GM19324 (cell line): ENCODE results near the gene SPIRE1.

ENCODE experiments used
- ATAC-seq: cut with Tn5 transposase; IDR thresholded peaks from one replicate; pipeline ENCODE4 v1.9.1; 2021; ENCODE audit warnings: mild to moderate bottlenecking, moderate library complexity; ENCODE audit not compliant: unreplicated experiment, low FRiP score

The SPIRE1 gene

DNA sequence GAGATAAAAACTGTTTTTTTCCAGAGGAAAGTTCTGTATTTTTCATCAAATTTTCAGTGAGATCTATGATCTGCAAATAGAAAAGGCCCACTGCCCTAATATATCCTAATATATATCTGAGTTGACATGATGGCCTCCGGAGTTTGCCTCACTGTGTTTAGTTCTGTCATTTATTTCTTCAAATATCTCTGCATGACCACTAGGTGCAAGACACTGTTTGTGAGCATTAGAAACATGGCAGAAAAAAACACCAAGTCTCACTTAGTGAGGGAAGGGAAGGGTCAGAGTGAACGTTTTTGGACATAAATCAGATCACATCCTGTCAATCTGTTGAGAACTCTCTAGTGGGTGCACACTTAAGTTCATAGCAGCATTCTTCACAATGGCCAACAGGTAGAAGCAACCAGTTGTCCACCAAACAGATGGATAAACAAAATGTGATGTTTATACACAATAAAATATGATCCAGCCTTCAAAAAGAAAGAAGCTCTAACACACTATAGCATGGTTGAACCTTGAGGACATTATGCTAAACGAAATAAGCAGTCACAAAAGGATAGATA is 53.4 kb downstream of the SPIRE1 start:
- no peak for ATAC-seq

- ATAC-seq, result no peak
These were observed 57.9 kb downstream of the SPIRE1 start for GRCh38 chr18:12599966-12600365.

GRCh38 chr18:12599543-12599942 is 58.4 kb downstream of the SPIRE1 start:
- no peak for ATAC-seq

DNA sequence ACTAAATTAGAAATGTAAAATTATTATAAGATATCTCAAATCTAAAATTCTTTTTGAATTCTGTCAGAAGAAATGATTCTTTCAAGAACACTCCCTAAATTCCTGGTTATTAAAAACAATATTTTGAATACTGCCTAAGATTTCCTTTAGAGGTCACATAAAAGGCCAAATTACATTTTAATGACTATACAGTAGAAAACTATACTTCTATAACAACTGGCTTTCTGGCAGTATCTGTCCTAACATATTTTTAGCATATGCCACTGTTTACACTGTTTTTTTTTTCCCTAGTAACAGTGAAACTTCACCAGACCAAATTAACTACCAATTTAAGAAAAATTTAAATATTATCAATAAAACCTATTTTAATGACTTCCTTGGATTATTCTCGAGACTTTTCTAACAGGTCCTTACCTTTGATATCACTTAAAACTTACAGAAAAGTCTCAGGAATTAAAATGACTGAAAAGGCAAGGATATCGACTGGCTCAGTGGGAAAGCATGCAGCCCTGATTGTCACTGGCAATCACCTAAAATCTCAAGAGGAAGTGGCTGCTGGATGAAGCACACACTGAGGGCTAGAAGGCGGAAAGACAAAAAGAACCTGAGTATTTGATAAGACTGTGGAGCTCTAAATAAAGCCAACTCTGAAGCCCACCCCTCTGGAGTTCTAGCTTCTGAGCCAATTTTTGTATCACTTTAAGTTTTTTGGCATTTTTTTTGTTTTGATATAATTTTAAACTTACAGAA is 59.6 kb downstream of the SPIRE1 start:
- no peak for ATAC-seq

- no peak for ATAC-seq
These were observed 60.1 kb downstream of the SPIRE1 start for GRCh38 chr18:12597760-12598159.

DNA sequence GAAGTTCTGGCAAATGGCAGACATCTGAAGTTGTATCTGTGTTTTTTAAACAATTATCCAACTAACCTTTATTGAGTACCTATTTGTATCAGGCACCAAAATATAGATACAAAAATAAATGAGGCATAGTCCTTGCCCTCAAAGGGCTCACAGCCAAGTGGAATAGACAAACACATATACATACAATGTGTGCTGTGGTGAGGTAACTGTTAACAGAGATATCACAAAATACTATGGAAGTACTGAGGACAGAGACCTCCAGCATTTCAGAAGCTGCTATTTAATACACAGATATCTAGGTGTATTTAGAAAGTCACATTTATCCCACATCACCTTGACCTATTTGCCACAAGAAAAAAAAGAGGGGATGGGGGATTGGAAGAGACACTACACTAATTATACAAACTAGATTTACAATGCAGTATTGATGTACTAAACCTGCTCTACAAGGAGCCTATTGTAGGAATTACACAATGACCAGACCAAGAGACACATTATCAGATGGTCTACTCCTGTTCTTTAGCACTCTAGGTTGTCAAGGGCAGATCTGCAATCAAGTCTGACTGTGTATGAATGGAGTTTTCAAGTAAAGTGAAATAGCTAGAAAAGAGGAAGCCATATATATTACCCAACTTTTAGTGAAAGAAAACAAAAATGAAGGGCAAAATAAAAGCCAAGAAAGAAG is 62.2 kb downstream of the SPIRE1 start:
- ATAC-seq, result no peak

DNA sequence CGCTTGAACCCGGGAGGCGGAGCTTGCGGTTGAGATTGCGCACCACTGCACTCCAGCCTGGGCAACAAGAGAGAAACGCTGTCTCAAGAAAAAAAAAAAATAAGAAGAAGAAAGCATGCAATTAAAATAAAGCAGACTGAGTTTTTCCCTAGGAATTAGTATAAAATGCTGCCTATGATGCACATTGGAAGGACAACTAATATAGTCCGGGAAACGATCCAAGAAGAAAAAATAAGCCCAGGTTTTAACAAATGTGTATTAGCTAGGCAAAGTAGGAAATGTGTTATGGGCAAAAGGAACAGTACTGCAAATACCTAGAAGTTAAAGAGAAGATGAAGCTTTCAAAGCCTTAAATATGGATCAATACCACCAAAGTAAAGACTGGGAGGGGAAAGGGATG is 64.0 kb downstream of the SPIRE1 start:
- no peak for ATAC-seq

- no peak for ATAC-seq
These were observed 65.2 kb downstream of the SPIRE1 start for GRCh38 chr18:12592597-12593127.

DNA sequence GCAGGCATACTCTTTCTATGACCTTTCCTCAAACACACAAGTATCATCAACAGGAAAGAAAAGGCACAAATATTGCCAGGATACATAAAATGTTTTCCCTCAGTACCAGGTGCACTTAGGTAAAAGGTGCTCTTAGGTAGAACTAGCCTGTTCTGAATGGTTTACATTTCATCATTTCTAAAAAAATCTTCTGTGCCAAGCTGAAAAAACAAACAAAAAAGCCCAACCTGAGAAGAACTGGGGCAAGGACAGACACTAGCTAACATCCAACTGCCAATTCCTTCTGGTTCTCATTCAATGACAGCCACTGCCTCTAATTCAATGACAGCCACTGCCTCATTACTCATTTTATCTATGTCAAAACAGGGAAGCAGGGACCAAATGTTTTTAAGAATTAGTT is 68.5 kb downstream of the SPIRE1 start:
- ATAC-seq, result no peak

DNA sequence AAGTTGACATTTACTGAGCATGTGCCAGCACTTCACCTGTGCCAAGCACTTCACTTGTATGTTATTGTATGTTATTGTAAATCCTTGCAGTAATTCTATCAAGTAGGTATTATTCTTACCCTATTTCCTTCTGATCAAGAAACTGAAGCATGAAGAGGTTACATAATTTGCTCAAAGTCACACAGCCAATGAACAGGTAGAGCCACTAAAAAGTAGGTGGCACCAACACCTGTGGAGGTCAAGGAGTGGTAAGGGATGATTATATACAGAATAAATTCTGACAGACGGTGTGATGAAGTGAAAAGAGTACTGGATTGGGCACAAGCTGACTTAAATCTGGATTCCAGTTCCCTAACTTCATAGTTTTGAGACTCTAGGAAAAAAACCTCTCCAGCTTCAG is 71.0 kb downstream of the SPIRE1 start:
- no peak for ATAC-seq

DNA sequence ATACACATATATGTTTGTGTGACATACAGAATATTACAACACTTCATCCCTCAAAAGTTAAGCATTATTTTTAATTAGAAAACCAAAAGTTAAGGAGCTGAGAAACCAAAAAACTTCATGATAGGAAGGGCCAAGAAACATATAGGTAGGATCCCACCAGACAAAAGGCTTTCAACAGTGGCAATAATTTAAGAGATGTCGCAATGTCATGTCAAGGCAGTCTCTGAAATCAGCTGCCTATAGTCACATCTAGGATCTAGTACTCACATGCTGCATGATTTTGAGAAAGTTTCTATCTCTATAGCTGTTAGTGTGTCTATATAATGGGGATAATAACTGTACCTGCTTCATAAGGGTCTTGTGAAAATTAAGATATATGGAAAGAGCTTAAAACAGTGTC is 72.7 kb downstream of the SPIRE1 start:
- ATAC-seq, result no peak

DNA sequence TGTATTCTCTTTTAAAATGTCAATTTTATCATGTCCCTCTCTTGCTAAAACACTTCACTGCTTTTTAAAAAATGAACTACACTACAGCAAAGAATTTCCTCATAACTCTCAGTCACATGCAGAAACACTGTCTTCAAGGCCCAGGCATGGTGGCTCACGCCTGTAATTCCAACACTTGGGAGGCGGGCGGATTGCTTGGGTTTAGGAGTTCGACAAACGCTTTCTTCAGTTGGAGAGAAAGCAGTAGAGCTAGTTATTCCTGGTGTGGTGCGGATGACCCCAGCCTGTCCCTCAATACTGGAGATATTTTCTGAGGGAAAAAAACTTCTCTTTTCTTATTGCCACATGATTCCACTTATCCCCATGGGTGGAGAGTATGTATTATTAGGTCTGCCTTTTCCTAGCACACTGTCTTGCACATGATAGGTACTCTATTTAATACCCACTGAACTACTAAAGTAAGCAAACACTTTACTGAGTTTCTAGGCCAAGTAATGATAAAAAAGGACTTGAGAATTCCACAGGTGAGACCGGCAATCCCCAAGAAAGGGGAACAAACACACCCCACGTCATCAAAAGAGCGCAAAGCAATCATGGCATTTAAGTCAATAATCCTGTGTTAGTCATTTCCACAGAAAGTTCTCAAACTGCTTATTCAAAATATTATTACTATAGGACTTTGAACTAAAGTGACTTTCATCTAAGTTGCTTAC is 77.1 kb downstream of the SPIRE1 start:
- ATAC-seq, result no peak

- peak; percentile 71 for ATAC-seq
These were observed 78.1 kb downstream of the SPIRE1 start for GRCh38 chr18:12579775-12580174.

GRCh38 chr18:12577848-12578247 is 80.1 kb downstream of the SPIRE1 start:
- no peak for ATAC-seq

- no peak for ATAC-seq
These were observed 83.3 kb downstream of the SPIRE1 start for GRCh38 chr18:12574494-12575185.

DNA sequence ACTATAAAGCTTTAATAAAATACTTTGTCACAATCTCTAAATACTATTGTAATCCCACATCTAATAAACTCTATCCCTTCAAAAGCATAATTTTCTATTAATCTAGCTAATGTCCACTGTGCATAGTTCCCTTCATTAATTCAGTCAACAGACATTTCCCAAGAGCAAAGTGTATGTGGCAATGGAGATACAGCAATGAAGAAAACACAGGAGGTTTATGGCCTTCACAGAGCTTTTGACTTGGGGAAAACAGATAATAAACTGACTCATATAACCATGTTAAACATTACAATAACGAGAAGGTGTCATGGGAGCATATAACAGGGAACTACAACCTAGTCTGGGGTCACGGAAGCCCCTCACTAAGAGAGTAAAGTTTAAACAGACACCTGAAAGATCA is 86.3 kb downstream of the SPIRE1 start:
- ATAC-seq, result no peak

GRCh38 chr18:12569791-12570190 is 88.1 kb downstream of the SPIRE1 start:
- ATAC-seq, result no peak

GRCh38 chr18:12567849-12568248 is 90.1 kb downstream of the SPIRE1 start:
- no peak for ATAC-seq

DNA sequence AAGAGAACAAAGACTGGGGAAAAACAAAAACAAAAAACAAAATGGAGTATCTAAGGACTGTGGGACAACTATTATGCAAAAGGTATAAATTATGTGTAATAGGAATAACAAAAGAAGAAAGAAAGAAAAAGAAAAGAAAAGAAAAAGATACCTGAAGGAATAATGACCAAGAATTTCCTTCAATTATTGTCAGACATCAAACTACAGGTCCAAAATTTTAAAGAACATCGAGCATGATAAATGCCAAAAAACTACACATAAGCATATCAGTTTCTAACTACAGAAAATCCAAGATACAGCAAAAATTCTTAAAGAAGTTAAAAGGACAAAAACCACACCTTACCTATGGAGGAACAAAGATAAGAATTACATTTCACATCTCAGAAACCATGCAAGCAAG is 93.0 kb downstream of the SPIRE1 start:
- no peak for ATAC-seq

- ATAC-seq, result no peak
These were observed 93.5 kb downstream of the SPIRE1 start for GRCh38 chr18:12564378-12564777.
